SK-N-MC (cell line): ENCODE results near the gene KMT2C.

Experiments
- DNase-seq: peaks from one replicate; pipeline ENCODE4 v3.0.0-alpha.2; 2011; ENCODE audit warnings: low read depth, low spot score
- H3K27ac ChIP-seq: fragments of 200-600 bp; sonication (generic); 2 replicates; pipeline ENCODE4 v1.5.1; 2016; ENCODE audit warnings: mixed run types
- H3K36me3 ChIP-seq: fragments of 200-600 bp; sonication (generic); 2 replicates; pipeline ENCODE4 v1.6.1; 2017; ENCODE audit warnings: antibody characterized with exemption, low read length, mixed read lengths; ENCODE audit not compliant: insufficient read depth
- H3K4me3 ChIP-seq: fragments of 200-600 bp; sonication (generic); 2 replicates; pipeline ENCODE4 v1.5.1; 2016
- H3K9ac ChIP-seq: fragments of 200-600 bp; sonication (generic); 2 replicates; pipeline ENCODE4 v1.8.0; 2017; ENCODE audit warnings: mixed run types, mixed read lengths; ENCODE audit not compliant: insufficient read length
- H3K9me3 ChIP-seq: fragments of 200-600 bp; sonication (generic); 2 replicates; pipeline ENCODE4 v1.6.1; 2017; ENCODE audit warnings: low read depth, mild to moderate bottlenecking, antibody characterized with exemption, low read length, moderate library complexity, mixed read lengths
- EZH2 ChIP-seq: fragments of 200-600 bp; sonication (generic); IDR thresholded peaks from one replicate; pipeline ENCODE4 v1.6.1; 2017; ENCODE audit warnings: antibody characterized with exemption
- FOXP2 ChIP-seq: optimal IDR thresholded peaks from 2 replicates; pipeline ENCODE3; 2011; ENCODE audit warnings: mild to moderate bottlenecking, moderate library complexity; ENCODE audit not compliant: insufficient read depth; ENCODE audit errors: extremely low read length, control extremely low read depth
- POLR2AphosphoS5 ChIP-seq: IDR thresholded peaks from 2 replicates; pipeline ENCODE4 v1.6.1; 2012; ENCODE audit warnings: mild to moderate bottlenecking, low read depth, low read length, borderline replicate concordance

KMT2C gene

GRCh38 chr7:152176797-152177196 is 259.0 kb downstream of the KMT2C start:
- TF ChIP-seq EZH2 (no peak), POLR2AphosphoS5 (no peak), FOXP2 (no peak)
- Histone ChIP-seq H3K9ac (no peak overlapping the region), H3K27ac (no peak overlapping the region), H3K36me3 (peaks cover 65% of the 10 kb centered on the region), H3K4me3 (no peak overlapping the region), H3K9me3 (no peaks in the 10 kb centered on the region)
- no peak for DNase-seq

GRCh38 chr7:152173372-152174070 is 262.3 kb downstream of the KMT2C start:
- H3K36me3 ChIP-seq: peaks cover 56% of the 10 kb centered on the region
- DNase-seq: no peak
- no peak for TF ChIP-seq FOXP2
- no peak for TF ChIP-seq POLR2AphosphoS5
- TF ChIP-seq EZH2: no peak

GRCh38 chr7:152162287-152162686 is 273.5 kb downstream of the KMT2C start:
- Histone ChIP-seq H3K9me3 (no peaks in the 10 kb centered on the region), H3K36me3 (peaks cover 77% of the 10 kb centered on the region), H3K4me3 (no peak overlapping the region), H3K27ac (no peak overlapping the region), H3K9ac (no peak overlapping the region)
- TF ChIP-seq POLR2AphosphoS5: no peak
- TF ChIP-seq EZH2: no peak
- TF ChIP-seq FOXP2: no peak
- DNase-seq: no peak

More at GRCh38 chr7:152173372-152174070, 262.3 kb downstream of the KMT2C start:
- Histone ChIP-seq H3K9me3 (no peaks in the 10 kb centered on the region), H3K4me3 (no peak overlapping the region), H3K9ac (no peak overlapping the region), H3K27ac (no peak overlapping the region)

GRCh38 chr7:152161171-152161570 is 274.6 kb downstream of the KMT2C start:
- Histone ChIP-seq H3K36me3 (peaks cover 76% of the 10 kb centered on the region), H3K9me3 (no peaks in the 10 kb centered on the region), H3K4me3 (no peak overlapping the region), H3K9ac (no peak overlapping the region), H3K27ac (no peak overlapping the region)
- DNase-seq: no peak
- no peak for TF ChIP-seq FOXP2
- TF ChIP-seq EZH2: no peak
- TF ChIP-seq POLR2AphosphoS5: no peak

DNA sequence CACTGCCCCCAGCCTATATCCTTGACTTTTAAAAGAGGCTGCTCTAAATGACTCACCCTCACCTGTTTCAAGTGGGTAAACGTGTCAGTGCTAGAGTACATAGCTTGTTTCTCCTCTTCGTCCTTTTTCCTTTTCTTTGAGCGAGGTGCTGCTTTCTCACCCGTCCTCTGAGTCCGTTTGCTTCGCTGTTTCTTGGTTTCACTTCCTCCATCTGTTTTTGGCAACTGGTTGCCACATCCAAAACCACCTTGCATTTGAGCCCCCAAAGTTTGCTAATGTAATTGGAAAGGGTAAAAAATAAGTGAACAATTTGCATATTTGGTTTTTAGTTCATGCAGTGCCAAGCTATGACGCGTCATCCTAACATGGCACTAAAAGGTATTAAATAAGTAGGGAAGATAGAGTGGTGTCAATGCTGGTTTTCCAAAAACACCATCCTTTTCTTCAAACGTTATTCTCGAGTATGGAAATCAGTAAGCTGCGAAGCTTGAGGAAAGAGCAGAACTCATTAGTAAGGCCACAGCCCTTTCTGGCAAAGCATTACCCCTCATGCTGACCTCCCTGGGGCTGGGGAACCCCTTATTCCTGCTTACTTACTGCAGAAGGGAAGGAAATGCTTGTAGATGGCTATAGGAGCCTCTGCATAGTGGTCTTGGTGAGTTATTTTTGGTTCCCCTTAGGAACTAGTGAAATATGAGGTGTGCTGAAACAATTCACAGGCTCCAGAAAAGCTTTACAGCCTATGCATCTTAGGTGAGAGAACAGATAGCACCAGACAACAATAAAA is 276.8 kb downstream of the KMT2C start:
- DNase-seq: no peak
- Histone ChIP-seq H3K36me3 (peaks cover 78% of the 10 kb centered on the region), H3K27ac (no peak overlapping the region), H3K9ac (no peak overlapping the region), H3K9me3 (no peaks in the 10 kb centered on the region), H3K4me3 (no peak overlapping the region)
- TF ChIP-seq POLR2AphosphoS5: no peak
- TF ChIP-seq EZH2: no peak
- TF ChIP-seq FOXP2: no peak

- Histone ChIP-seq H3K9me3 (no peaks in the 10 kb centered on the region), H3K9ac (no peak overlapping the region), H3K4me3 (no peak overlapping the region), H3K36me3 (peaks cover 87% of the 10 kb centered on the region), H3K27ac (no peak overlapping the region)
- TF ChIP-seq EZH2: no peak
- TF ChIP-seq FOXP2: no peak
- no peak for TF ChIP-seq POLR2AphosphoS5
- DNase-seq: no peak
Observed at GRCh38 chr7:152152267-152152666, 283.5 kb downstream of the KMT2C start.

- Histone ChIP-seq H3K27ac (no peak overlapping the region), H3K36me3 (peaks cover 92% of the 10 kb centered on the region), H3K9ac (no peak overlapping the region), H3K4me3 (no peak overlapping the region), H3K9me3 (no peaks in the 10 kb centered on the region)
- DNase-seq: no peak
- TF ChIP-seq FOXP2 (no peak), EZH2 (no peak), POLR2AphosphoS5 (no peak)
Observed at GRCh38 chr7:152149363-152149762, 286.4 kb downstream of the KMT2C start.

GRCh38 chr7:152148706-152149105 is 287.1 kb downstream of the KMT2C start:
- DNase-seq: no peak
- Histone ChIP-seq H3K9me3 (no peaks in the 10 kb centered on the region), H3K4me3 (no peak overlapping the region), H3K9ac (no peak overlapping the region), H3K27ac (no peak overlapping the region), H3K36me3 (peaks cover 92% of the 10 kb centered on the region)
- TF ChIP-seq FOXP2: no peak
- TF ChIP-seq POLR2AphosphoS5: no peak
- TF ChIP-seq EZH2: no peak
